GM12872 (cell line): ENCODE measurements around the gene CAP2.

Experiments used
- TF ChIP-seq, protein P1 (sequence below): IDR thresholded peaks from 3 replicates; pipeline ENCODE4 v1.5.1; 2011; ENCODE audit warnings: low read depth, mild to moderate bottlenecking, low read length, moderate library complexity; ENCODE audit not compliant: insufficient read depth

The CAP2 gene

DNA sequence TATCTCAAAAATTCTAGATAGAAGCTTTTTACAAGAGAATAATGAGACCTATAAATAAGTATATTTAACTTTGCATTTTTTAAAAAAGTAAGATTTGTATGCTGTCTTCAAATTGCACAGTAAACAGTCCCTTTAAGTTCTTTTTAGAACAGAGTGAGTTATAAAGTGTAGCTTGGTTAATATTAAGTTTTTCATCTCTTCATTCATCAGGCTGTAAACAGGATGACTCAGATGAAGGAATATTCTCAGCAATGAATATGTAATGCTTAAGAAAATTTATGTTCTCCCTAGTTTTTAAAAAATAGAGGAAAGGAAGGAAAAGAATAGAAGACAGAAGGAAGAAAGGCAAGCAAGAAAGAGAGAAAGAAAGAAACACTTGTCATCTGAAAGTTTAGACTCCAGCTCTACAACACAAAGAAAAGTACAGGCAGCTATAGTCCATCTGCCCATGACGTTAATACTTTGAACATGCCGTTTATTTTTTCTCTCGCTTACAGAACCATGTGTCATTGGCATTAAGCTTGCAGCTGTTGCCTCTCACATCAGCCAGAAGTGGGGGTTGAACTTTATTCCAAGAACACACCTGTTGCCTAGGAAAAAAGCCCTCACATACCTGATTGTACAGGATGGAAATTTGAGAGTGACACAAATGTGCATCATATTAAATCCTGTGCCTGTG, 36.1 kb downstream of the CAP2 start:
- TF ChIP-seq, protein P1, sequence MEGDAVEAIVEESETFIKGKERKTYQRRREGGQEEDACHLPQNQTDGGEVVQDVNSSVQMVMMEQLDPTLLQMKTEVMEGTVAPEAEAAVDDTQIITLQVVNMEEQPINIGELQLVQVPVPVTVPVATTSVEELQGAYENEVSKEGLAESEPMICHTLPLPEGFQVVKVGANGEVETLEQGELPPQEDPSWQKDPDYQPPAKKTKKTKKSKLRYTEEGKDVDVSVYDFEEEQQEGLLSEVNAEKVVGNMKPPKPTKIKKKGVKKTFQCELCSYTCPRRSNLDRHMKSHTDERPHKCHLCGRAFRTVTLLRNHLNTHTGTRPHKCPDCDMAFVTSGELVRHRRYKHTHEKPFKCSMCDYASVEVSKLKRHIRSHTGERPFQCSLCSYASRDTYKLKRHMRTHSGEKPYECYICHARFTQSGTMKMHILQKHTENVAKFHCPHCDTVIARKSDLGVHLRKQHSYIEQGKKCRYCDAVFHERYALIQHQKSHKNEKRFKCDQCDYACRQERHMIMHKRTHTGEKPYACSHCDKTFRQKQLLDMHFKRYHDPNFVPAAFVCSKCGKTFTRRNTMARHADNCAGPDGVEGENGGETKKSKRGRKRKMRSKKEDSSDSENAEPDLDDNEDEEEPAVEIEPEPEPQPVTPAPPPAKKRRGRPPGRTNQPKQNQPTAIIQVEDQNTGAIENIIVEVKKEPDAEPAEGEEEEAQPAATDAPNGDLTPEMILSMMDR = no peak

DNA sequence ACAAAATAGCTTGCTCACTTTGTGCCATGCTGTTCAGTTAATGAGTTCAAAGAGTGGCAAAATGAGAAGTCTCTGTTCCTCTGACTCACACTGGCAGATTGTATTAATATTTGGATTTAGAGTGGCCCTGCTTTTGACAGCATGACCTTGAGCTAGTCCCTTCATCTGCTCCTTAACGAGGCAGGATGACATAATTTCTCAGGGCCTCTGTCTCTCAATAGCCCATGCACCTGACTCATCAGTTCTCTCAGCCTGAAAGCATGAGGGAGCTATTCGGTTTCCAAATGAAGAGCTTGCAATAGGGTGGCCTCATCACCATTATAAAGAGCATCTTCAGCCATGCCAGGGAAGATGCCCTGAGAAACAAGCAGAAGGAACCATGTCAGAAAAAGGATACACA, 38.2 kb downstream of the CAP2 start:
- TF ChIP-seq, protein P1 = no peak

DNA sequence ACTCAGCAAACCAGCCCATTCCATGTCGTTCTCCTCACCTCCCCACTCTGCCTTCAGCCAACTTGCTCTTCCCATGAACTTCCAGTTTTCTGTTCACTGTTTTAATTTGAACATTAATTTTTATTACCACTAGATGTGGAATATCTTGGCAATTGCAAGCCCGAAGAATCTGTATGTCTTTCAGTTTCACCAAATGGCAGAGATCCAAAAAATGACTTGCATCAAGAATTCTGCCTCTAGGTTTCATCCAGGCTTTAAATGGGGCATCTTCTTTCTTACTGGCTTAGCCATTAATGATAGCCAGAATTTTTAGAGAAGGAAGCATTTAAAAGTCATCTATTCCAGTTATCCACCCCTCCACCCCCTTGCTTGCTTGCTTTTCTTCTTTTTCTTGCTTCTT, 39.0 kb downstream of the CAP2 start:
- TF ChIP-seq, protein P1 = no peak

DNA sequence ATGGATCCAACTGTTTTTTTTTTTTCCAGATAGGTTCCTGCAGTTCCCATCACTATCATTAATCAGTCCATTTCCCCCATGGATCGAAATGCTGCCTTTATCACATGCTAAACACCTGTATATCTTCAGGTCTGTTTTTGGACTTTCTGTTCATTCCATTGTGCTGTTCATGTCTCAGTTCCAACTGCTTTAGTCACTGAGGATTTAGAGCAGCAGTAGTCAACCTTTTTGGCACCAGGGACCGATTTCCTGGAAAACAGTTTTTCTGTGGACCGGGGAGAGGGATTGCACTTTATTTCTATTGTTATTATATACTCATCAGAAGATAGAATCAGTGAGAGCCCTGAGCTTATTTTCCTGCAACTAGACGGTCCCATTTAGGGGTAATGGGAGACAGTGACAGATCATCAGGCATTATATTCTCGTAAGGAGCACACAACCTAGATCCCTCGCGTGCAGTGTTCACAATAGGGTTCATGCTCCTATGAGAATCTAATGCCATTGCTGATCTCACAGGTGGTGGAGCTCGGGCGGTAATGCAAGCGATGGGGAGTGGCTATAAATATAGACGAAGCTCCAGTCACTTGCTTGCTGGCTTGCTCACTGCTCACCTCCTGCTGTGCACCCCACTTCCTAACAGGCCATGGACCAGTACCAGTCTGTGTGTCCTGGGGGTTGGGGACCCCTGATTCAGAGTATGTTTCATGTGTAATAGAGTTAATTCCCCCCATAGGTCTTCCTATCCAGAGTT, 46.0 kb downstream of the CAP2 start:
- TF ChIP-seq, protein P1 = no peak

DNA sequence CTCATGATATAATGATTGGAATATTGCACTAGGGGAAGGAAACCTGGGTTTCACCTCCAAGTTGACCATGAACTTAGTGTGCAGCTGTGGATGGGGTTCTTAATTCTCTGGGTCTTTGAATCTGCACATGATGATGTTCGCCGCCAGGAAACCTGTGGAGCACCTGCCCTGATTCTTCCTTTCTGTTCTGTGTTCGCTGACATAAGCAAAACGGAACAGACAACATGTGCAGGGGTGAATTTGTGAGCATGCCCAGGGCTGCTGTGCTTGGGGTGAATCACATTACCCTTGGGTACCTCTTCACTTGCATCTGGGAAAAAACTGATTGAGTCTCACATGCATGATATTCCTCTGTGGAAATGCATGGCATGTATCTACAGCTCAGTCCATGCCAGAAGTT, 48.8 kb downstream of the CAP2 start:
- TF ChIP-seq, protein P1 = no peak

DNA sequence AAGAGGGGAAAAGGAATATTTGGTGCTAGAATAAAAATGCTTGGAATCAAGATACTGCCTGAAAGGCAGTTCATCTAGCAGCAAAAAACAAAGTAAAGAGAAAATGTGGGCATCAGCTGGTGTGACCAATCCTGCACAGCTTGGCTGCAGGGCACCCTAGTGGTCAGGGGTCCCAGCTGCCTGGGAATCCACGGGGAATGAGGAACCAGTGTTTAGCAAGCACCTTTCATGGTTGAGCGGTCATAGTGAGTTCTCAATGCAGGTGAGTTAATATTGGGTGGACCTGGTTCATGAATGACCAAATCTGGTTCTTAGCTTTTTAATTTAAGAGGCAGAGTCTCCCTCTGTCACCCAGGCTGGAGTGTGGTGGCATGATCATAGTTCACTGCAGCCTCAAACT, 53.3 kb downstream of the CAP2 start:
- TF ChIP-seq, protein P1 = no peak

DNA sequence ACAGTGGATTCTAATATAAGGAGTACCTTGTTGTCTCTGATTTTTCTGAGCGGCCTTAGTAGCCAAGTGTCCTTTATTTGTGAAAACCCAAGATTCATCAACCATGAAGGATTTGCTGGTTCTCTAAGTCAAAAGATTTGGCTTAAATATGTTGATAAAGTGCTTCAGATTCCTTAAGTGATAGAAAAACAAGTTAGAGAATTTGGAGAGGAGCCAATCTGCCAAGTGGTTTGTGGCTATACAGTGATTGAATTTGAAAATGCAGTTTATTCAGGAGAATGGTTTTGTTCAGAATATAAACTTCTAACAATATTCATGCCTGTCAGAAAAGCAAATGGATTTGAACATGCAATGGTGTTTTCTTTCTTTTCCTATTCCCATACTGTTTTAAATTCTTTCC, 54.8 kb downstream of the CAP2 start:
- TF ChIP-seq, protein P1 = no peak
